Caco-2 (cell line): Measurements from ENCODE around the gene AFAP1L1. TPM values are rescaled to one million over a fixed set of nuclear protein-coding genes. Genes with fewer than 3 reads are reported as not detected.

Experiments used
- BruUV-seq: library from RNA; stranded (reverse); fragments of 400-500 nt; replicated peaks from 2 replicates; lab custom pipeline; 2021; lab: Mats Ljungman, UMichigan
- CTCF ChIA-PET: fragments of 300-600 bp; sonication (Branson Sonifier 250); formaldehyde crosslinking; loops from one replicate; lab custom pipeline; 2022; ENCODE audit warnings: antibody characterized with exemption; lab: Charles Lee
- POLR2A ChIA-PET: fragments of 300-600 bp; sonication (Branson Sonifier 250); formaldehyde crosslinking; loops from one replicate; lab custom pipeline; 2022; ENCODE audit warnings: antibody characterized with exemption; lab: Charles Lee
- DNase-seq, 2 experiments: peaks; one replicate each; pipeline versions ENCODE4 v3.0.0 to v3.0.0-alpha.2; 2020 to 2022
- H3K27me3 ChIP-seq: replicated peaks from 2 replicates; pipeline ENCODE4 v1.6.0; 2011; ENCODE audit warnings: low read length; ENCODE audit not compliant: control insufficient read depth, insufficient read depth
- H3K36me3 ChIP-seq: 2 replicates; pipeline ENCODE4 v1.5.1; 2011; ENCODE audit warnings: low read length; ENCODE audit not compliant: control insufficient read depth, insufficient read depth
- H3K4me1 ChIP-seq: fragments of 250-450 bp; sonication (Bioruptor Pico); 2 replicates; pipeline ENCODE4 v1.5.1; 2020; ENCODE audit warnings: mild to moderate bottlenecking
- H3K4me3 ChIP-seq: 2 replicates; pipeline ENCODE4 v1.5.1; 2011; ENCODE audit warnings: low read depth, mild to moderate bottlenecking, control low read depth, low read length
- H3K9me3 ChIP-seq: fragments of 250-450 bp; sonication (Bioruptor Pico); 2 replicates; pipeline ENCODE4 v1.5.1; 2020; ENCODE audit warnings: mild to moderate bottlenecking, moderate library complexity
- H3K27ac Mint-ChIP-seq: one replicate; pipeline ENCODE4 v1.8.0; 2022; ENCODE audit warnings: mixed read lengths; ENCODE audit not compliant: unreplicated experiment
- H3K27me3 Mint-ChIP-seq: one replicate; pipeline ENCODE4 v1.8.0; 2022; ENCODE audit warnings: mixed read lengths; ENCODE audit not compliant: insufficient read depth, unreplicated experiment
- H3K36me3 Mint-ChIP-seq: one replicate; pipeline ENCODE4 v1.8.0; 2022; ENCODE audit warnings: mild to moderate bottlenecking, mixed read lengths; ENCODE audit not compliant: insufficient read depth, unreplicated experiment
- H3K4me1 Mint-ChIP-seq: one replicate; pipeline ENCODE4 v1.8.0; 2022; ENCODE audit warnings: low read depth, mixed read lengths; ENCODE audit not compliant: unreplicated experiment
- H3K4me3 Mint-ChIP-seq: one replicate; pipeline ENCODE4 v1.8.0; 2022; ENCODE audit warnings: mild to moderate bottlenecking, moderate library complexity, mixed read lengths; ENCODE audit not compliant: unreplicated experiment
- H3K9me3 Mint-ChIP-seq: one replicate; pipeline ENCODE4 v1.8.0; 2022; ENCODE audit warnings: mixed read lengths; ENCODE audit not compliant: unreplicated experiment
- CTCF ChIP-seq, 2 experiments: fragments of 200-600 bp in 1 of 2; IDR thresholded peaks; 1 replicate in 1 of 2; 2 replicates in 1 of 2; pipeline versions ENCODE4 v1.5.1 to v1.8.0; 2011 to 2022; ENCODE audit warnings: antibody characterized with exemption in 1 of 2, control low read depth in 1 of 2, inconsistent platforms in 1 of 2, low read depth in 1 of 2, low read length in 1 of 2, mild to moderate bottlenecking in 1 of 2, moderate library complexity in 1 of 2; ENCODE audit not compliant: insufficient read depth in 1 of 2, severe bottlenecking in 1 of 2, unreplicated experiment in 1 of 2
- intact Hi-C: fragments of 100-400 bp; cut with micrococcal nuclease; formaldehyde crosslinking; loops from one replicate; pipeline ENCODE4 v1.10.0; 2022; ENCODE audit not compliant: unreplicated experiment
- total RNA-seq: library from RNA; stranded (reverse); gene quantifications from 2 replicates; pipeline ENCODE4 v1.2.3, GENCODE V29; 2022

The AFAP1L1 gene
- total RNA-seq, 1 experiment from 2014 or later: 0.45 TPM

- peaks cover 22% of the 10 kb centered on the region for H3K27me3 Mint-ChIP-seq
These were observed 13.6 kb upstream of the AFAP1L1 start for GRCh38 chr5:149257889-149258705.

GRCh38 chr5:149260761-149261160 is 10.9 kb upstream of the AFAP1L1 start:
- intact Hi-C loops: no loop called here
- H3K4me3 Mint-ChIP-seq: no peak overlapping the region
- CTCF ChIA-PET: no interaction called here
- no peaks in the 10 kb centered on the region for H3K36me3 ChIP-seq
- no peak for DNase-seq
- POLR2A ChIA-PET: no interaction called here
- H3K4me1 Mint-ChIP-seq: no peaks in the 10 kb centered on the region
- H3K27me3 Mint-ChIP-seq: peaks cover 22% of the 10 kb centered on the region
- peaks cover 2% of the 10 kb centered on the region; the same call in 1 of the 2 replicates for H3K27me3 ChIP-seq
- no peaks in the 10 kb centered on the region for H3K4me1 ChIP-seq
- no peak for TF ChIP-seq CTCF (IDR thresholded peaks at IDR 0.05; ENCODE audit: insufficient read depth in 1 of 2, low read depth in 1 of 2, low read length in 1 of 2, severe bottlenecking in 1 of 2, unreplicated experiment in 1 of 2)
- no peak overlapping the region for H3K4me3 ChIP-seq
- no TSS peak for BruUV-seq
- no peaks in the 10 kb centered on the region for H3K9me3 ChIP-seq
- H3K27ac Mint-ChIP-seq: no peak overlapping the region
- H3K9me3 Mint-ChIP-seq: no peaks in the 10 kb centered on the region
- no peaks in the 10 kb centered on the region for H3K36me3 Mint-ChIP-seq

More at GRCh38 chr5:149257889-149258705, 13.6 kb upstream of the AFAP1L1 start:
- no peak overlapping the region for H3K4me3 ChIP-seq
- no peaks in the 10 kb centered on the region for H3K4me1 ChIP-seq
- H3K4me1 Mint-ChIP-seq: no peaks in the 10 kb centered on the region
- TF ChIP-seq CTCF (IDR thresholded peaks at IDR 0.05; ENCODE audit: insufficient read depth in 1 of 2, low read depth in 1 of 2, low read length in 1 of 2, severe bottlenecking in 1 of 2, unreplicated experiment in 1 of 2): no peak
- no peaks in the 10 kb centered on the region for H3K36me3 Mint-ChIP-seq
- CTCF ChIA-PET: no interaction called here
- H3K27ac Mint-ChIP-seq: no peak overlapping the region
- BruUV-seq: no TSS peak
- intact Hi-C loops: no loop called here
- peaks cover 2% of the 10 kb centered on the region; the same call in 1 of the 2 replicates for H3K27me3 ChIP-seq
- POLR2A ChIA-PET: no interaction called here
- H3K9me3 Mint-ChIP-seq: no peaks in the 10 kb centered on the region
- no peak for DNase-seq
- H3K4me3 Mint-ChIP-seq: no peak overlapping the region
- no peaks in the 10 kb centered on the region for H3K9me3 ChIP-seq
- no peaks in the 10 kb centered on the region for H3K36me3 ChIP-seq

- DNase-seq: no peak
- Histone ChIP-seq H3K4me3 (no peak overlapping the region), H3K4me1 (no peaks in the 10 kb centered on the region), H3K36me3 (no peaks in the 10 kb centered on the region), H3K27me3 (peaks cover 2% of the 10 kb centered on the region; the same call in 1 of the 2 replicates), H3K9me3 (no peaks in the 10 kb centered on the region)
- H3K36me3 Mint-ChIP-seq: no peaks in the 10 kb centered on the region
- ChIA-PET CTCF (no interaction called here), POLR2A (no interaction called here)
- intact Hi-C loops: no loop called here
- no peaks in the 10 kb centered on the region for H3K9me3 Mint-ChIP-seq
- H3K27ac Mint-ChIP-seq: no peak overlapping the region
- no TSS peak for BruUV-seq
- no peak overlapping the region for H3K4me3 Mint-ChIP-seq
- H3K4me1 Mint-ChIP-seq: no peaks in the 10 kb centered on the region
- TF ChIP-seq CTCF (IDR thresholded peaks at IDR 0.05; ENCODE audit: insufficient read depth in 1 of 2, low read depth in 1 of 2, low read length in 1 of 2, severe bottlenecking in 1 of 2, unreplicated experiment in 1 of 2): no peak
- H3K27me3 Mint-ChIP-seq: peaks cover 22% of the 10 kb centered on the region
These were observed 10.4 kb upstream of the AFAP1L1 start for GRCh38 chr5:149261246-149261645.
